ENCODE results near the gene IGFBP4.

IGFBP4 gene

DNA sequence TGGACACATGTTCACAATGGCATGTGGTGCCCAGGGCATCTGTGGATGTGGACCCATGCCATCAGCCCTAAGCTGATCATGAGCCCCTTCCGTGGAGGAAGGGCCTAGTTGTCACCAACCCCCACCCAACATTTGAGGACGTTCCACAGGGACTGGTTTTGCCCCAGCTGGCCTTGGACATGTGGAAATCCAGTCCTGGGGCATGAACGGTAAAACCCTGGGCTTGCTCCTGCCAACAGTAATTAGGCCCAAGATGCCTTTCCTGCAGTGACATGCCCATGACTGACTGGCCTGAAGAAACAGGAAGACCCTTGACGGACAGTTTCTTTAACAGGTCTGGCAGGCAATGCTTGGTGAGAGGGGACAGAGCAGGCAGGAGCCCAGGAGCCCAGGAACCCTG lies 50.4 kb downstream of the IGFBP4 start:
- DNase-seq = no peak

DNA sequence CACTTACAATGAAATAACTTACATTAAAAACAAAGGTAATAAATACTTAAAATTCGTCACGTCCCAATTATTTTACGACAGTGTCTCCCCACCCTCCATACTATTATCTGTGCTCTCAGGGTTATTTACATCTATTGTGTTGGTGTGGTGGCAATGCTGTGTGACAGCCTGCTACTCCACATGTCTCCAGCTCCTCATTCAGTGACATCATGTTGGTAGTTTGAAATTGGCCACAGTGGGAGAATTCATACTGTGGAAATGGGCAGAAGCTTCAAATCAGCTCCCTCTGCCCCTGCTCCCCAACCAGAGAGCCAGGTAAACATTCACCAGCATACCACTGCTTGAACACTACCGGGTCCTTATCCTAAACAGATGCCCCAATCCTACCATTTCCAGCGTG lies 51.9 kb downstream of the IGFBP4 start:
- no peak for DNase-seq

DNA sequence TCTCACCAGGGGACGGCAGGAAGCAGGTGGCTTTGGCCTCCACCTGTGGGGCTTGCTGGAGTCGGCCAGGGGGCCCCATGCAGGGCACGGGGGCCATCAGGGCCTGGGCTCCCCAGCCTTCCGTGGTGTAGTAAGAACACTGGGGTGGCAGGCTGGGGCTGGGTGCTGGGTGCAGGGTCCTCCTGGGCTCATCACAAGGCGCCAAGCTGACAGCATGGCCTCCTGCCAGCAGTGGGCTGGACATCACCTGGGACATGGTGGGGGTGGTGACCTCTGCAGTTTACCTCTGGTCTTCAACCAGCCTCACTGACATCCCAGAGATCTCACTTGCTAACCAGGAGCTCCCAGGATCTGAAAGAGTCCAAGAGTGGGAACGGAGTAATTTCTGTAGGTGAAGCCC lies 52.9 kb downstream of the IGFBP4 start:
- DNase-seq = no peak

DNA sequence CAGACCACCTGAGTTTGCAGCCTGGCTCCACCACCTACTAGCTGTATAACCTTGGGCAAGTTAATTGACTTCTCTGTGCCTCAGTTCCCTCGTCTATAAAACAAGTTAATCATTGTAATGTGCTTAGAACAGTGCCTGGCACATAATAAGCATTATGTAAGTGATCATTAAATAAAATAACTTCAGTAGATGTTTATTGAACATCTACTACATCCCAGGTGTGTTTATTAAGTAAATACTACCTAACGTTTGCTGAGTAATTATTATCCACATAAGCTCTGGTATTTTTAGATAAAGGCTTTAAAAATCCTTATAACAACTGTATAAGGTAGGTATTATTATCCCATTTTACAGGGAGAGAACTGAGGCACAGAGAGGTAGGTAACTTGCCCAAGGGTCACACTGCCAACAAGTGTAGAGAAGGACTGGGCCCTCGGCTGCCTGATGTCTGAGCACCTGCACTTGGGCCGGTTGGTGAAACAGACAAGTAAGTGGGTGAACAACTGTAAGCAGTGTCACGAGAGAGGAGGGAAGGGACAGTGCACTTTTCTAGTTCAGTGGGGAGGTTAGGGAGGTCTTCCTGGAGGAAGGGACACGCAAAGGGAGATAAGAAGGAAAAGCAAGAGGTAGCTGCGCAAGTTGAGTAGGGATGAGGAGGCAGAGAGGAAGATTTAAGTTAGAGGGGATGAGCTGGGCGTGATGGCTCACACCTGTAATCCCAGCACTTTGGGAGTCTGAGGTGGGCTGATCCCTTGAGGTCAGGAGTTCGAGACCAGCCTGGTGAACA lies 53.6 kb downstream of the IGFBP4 start:
- no peak for DNase-seq

DNA sequence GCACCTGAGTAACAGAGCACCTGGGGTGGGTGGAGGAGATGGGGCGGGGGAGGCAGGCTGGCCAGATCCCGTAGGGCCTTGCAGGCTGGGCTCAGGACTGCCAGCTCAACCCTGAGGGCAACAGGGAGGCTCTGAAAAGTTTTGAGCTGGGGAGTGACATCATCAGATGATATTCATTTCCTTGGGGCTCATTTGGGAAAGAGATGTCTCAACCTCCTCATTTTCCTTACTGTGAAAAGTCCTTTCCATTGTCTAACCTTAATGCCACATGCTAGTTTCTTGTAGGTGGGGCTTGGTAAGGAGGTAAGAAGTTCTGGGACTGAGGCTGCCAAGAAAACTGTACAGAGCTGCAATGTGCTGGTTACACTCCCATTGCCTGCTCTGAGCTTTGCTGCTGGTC lies 54.4 kb downstream of the IGFBP4 start:
- DNase-seq = no peak

DNA sequence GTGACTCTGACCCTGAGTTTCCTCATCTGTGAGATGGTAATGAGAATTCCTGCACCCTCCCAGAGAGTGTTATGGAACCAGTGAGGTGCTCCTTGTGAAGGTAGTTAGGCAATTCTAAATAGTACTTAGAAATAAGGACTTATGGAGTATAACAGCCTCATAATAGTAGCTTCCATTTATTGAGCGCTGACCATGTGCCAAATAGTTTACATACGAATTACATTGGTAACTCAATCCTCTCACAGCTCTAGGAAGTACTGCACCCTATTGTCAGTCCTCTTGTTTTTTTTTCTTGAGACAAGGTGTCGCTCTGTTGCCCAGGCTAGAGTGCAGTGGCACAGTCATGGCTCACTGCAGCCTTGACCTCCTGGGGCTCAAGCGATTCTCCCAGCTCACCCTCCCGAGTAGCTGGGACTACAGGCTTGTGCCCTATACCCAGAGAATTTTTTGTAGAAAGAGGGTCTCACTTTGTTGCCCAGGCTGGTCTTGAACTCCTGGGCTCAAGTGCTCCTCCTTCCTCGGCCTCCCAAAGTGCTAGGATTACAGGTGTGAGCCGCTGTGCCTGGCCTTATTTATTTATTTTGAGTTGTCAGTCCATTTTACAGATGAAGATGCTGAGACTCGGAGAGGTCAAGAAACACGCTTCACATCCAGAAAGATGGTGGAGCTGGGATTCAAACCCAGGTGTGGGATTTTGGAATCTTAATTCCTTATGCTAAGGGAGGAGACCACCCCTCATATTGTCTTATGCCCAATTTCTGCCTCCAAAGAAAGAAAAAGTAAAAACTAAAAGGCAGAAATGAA lies 55.2 kb downstream of the IGFBP4 start:
- peak; percentile 6 for DNase-seq

DNA sequence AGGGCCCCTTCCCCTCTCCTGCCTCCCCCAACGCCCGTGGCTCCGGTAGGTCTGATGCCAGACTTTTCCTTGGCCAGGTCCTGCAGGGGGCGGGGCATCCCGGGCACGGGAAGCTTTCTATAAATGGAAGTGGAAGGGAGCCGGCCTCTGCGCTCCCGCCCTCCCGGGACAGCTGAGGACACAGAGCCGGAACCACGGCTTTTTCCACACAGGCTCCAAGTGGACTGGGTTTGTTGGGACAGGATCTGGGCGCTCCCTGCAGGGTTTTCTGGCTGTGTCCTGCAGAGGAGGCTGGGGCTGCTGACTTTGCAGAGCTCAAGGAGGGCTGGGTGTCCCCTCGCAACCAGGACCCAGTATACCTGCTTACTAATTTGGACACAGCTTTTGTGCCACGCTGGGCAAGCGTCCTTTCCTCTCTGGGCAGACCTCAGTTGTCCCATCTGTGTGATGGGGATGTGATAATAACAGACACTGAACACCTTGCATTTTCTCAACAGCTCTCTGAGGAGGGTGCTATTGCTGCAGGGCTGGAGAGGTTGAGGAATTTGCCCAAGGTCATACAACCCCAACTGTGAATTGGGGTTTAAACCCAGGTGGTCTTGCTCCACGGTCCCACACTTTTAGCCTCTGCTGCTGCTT lies 56.4 kb downstream of the IGFBP4 start:
- DNase-seq = no peak

DNA sequence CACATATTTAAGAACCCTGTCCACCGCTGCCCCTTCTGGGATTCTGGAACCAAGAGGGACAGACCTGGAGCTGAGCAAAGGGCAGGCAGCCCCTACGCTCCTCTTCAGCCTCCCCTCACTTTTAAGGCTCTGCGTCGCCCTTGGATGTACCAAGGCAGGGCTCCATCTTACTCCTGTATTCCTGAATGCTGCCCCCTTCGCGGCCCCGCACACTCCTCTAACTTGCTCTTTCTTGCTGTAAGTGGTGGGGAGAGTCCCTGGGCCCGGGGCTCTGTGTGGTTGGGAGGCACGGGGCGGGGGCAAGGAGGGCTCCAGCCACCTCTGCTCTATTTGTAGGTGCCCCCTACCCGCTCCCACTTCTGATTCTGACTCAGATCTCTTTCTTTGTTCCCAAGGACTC lies 56.9 kb downstream of the IGFBP4 start:
- no peak for DNase-seq

DNA sequence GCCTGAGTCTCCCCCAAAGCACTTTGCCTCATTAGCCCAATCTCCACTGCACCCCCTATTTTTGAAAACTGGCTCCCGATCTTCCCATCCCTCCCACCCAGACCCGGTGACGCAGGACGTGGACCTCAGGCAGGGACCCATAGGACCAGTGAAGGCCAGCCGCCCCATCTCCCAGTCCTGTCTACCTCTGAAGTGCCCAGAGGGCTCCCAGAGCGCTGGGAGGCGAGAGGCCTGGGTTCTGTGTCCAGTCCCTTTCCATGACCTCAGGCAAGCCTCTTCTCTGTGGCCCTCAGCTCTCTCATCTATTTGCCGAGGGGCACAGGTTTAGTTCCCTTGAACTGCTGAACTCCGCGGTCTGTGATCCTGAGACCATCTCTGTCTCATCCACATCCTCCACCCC lies 57.5 kb downstream of the IGFBP4 start:
- no peak for DNase-seq

DNA sequence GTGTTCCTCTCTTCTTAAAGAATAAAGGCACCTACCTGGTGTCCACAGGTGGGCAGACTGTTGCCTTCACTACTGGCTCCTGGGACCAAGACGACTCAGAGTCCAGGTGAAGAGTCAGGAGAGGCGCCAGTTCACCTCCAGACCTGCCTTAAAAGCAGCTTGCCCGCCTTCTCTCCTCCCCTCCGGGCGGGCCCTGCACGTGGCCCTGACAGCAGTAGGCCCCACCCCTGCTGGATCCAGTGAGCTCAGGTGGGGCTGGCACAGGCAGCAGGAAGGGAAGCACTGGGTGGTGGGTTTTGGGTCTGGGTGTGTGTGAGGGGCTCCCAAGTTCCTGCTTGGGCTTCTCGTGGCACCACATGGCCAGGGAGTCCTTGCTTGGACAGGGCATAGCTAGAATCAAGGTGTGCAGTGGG lies 58.3 kb downstream of the IGFBP4 start, which contains the start of gene TNS4:
TSS of gene TNS4 (minus strand) at position 125 of the 413 bp plus-strand sequence. CDS start 5,198 bp downstream, outside the sequence.
- no peak for DNase-seq

DNA sequence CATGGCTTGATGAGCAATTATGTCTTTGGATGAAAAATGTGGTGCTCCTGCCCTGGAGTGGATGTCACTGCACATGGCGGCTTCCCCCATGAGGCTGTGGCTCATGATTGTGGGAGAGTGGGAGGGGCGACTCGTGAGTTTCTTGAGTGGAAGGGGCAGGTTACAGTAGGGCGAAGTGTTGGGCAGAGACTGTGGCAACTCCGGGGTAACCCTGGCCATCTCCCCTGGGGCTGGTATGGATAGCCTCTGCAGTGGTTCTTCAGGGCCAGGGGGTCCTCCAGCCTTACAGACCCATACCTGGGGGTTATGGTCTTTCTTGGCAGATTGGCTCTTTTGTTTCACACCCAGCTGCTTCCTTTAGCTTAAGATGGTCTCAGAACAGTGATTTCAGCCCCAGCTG lies 59.5 kb downstream of the IGFBP4 start:
- no peak for DNase-seq

DNA sequence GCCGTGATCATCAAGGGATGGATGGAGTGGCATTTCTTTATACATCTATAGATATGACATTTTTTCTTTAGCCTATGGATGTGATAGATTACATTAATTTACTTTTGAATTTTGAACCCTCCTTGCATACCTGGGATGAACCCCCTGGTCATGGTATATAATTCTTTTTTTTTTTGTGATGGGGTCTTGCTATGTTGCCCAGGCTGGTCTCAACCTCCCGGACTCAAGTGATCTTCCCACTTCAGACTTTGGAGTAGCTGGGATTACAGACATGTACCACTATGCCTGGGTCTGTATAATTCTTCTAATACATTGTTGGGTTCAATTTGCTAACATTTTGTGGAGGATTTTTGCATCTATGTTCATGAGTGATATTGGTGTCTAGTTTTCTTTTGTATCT lies 59.9 kb downstream of the IGFBP4 start:
- DNase-seq = no peak

DNA sequence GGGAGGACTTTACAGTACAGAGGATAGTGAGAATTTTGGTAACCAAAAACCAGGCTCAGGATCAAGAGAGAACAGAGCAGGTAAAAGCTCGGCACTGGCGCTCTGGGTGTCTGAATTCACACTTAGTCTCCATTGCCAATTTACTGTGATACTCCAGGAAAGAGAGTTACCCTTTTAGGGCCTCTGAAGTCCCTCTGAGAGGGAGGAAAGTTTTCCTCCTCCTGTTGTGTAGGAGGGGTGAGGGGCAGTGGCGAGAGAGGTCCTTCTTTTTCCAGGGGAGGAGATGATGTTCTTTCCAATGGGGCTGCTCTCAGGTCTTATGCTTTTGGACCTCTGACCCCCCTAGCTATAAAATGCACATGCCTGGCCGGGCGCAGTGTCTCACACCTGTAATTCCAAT lies 63.5 kb downstream of the IGFBP4 start:
- no peak for DNase-seq

All from NCI-H1092 (cell line).